HG03354 (cell line): ENCODE results near the gene LSM8.
A peak's percentile ranks its signal among the peaks of the same experiment; 100 is the strongest.
"Not testable (repeated sequence)": the region's sequence is repeated elsewhere in the genome, so short reads cannot be mapped to it uniquely, and the experiment has no call there.

Source experiments
- ATAC-seq: cut with Tn5 transposase; IDR thresholded peaks from one replicate; pipeline ENCODE4 v1.9.1; 2021; ENCODE audit warnings: mild to moderate bottlenecking; ENCODE audit not compliant: unreplicated experiment, poor library complexity, severe bottlenecking

The LSM8 gene

GRCh38 chr7:118183786-118184564, at the start of gene LSM8:
Gene LSM8 (plus strand): TSS chr7:118184164. CDS start chr7:118184224, 60 bp downstream.
- peak; percentile 98 for ATAC-seq

DNA sequence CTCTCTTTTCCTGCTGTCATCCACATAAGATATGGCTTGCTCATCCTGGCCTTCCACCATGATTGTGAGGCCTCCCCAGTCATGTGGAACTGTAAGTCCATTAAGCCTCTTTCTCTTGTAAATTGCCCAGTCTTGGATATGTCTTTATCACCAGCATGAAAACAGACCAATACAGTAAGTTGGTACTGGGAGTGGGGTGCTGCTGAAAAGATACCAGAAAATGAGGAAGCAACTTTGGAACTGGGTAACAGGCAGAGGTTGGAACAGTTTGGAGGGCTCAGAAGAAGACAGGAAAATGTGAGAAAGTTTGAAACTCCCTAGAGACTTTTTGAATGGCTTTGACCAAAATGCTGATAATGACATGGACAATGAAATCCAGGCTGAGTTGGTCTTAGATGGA, 49.5 kb upstream of the LSM8 start:
- not testable (repeated sequence) for ATAC-seq

DNA sequence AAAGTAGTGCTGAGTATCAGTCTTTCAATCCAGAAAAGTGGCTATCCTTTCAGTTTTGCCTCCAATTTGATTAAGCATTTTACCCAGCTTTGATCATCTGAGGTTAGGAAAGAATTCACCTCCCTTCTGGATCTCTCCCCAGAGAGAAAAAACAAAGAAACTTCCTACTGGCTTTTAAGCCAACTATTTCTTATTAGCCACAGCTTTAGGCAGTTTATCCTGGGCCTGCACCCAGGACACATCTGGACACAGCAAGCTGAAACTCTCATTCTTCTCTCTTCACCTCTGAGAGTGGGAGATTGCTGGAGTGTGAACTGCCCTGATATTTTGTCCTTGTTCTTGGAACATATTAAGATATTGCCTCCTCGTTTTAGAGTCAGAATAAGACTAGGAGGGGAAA, 43.5 kb upstream of the LSM8 start:
- no peak for ATAC-seq

DNA sequence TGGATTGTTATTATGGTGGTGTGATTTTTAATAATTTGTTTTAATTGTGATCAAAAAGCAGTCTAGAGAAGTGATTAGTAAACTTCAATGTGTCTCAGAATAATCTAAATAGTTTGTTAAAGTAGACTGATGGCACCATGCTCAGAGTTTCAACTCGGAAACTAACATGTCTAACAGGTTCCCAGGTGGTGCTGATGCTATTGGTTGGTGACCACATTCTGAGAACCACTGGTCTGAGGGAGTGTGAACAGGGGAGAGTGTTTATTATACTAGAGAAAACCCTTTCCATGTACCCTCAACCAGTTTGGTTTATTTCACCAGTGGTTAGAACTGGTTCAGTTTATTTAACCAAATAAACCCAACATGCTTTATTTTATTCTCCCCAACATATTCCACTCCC, 42.0 kb upstream of the LSM8 start:
- ATAC-seq = no peak

GRCh38 chr7:118148930-118149329, 35.0 kb upstream of the LSM8 start:
- no peak for ATAC-seq

DNA sequence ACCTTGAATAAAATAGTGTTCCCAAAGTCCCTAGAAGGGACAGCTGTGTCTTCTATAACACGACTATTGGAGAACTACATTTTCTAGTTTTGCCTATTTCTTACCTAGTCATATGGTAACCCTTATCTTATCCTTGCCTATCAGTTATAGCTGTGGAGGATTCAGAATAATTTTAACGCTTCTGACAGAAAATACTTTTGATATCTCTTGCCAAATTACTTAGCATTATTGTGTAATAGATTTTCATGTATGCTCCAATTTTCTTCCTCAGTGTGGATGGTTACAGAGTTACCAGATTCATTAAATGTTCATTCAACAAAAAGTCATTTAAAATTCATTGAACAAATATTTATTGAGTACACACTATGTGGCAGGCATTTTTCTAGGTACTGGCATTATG, 34.6 kb upstream of the LSM8 start:
- ATAC-seq = no peak

- ATAC-seq = no peak
Measured at GRCh38 chr7:118151671-118152070, 32.3 kb upstream of the LSM8 start.

- no peak for ATAC-seq
Measured at GRCh38 chr7:118152149-118152548, 31.8 kb upstream of the LSM8 start.

GRCh38 chr7:118152654-118153053, 31.3 kb upstream of the LSM8 start:
- ATAC-seq = no peak

DNA sequence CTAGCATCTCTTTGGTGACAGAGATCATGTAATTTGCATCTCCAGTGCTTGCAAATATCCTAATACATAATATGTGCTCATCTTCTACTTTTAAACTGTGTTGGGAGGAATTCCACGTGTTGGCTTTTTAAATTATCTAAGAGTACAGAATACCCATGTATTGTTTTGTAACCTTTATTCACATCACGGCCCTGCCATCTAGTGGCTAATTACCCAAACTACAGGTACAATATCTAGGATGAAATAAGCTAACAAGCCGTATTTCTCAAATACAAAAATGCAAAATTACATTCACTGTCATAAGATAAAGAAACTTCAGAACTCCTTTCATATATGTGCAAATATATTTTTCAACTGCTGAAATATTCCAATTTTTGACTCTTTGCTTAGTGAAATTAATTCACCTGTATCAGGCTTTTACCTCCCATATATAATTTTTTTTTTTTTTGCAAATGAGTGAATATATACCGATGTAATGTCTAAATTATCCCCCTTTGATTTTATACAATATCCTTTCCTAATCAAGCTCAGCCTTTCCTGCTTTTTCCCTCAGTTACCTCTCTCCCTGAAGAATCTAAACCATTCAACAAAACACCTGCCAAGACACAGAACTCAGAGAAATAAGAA, 30.3 kb upstream of the LSM8 start:
- ATAC-seq = peak; percentile 61

DNA sequence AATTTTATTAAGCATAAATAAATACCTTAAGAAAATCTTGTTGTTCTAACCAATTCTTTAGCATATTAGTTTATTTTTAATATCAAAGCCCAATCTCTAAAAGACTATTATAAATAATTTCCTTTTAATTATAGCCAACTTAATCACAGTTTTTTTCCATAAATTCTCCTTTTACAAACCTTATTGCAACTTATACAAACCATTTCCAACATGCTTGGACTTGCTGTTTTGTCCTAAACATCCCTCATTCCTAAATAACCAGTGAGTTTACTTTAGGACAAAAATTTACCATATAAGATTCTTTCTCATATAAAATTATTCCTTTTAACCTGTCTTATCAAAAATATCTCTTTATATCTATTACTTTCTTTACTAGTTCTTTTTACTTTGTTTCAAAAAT, 25.2 kb upstream of the LSM8 start:
- ATAC-seq = no peak

DNA sequence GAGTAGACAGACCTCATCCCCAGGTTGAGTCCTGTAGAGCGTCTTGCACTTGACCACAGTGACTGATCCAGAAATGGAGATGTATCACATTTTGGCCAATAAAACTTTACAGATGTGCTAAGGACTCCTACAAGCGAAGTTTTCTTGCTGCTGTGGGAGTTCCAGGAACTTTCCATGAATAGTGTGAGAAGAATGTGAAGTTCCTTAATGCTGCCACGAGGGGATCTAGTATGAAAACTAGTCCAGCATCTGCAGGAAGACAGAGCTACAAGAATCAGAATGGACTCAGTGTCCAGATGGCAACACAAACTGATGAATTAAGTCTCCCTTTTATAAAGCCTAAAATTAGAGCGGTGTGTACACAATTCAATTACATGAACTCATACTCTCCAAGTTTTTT, 14.8 kb upstream of the LSM8 start:
- no peak for ATAC-seq

DNA sequence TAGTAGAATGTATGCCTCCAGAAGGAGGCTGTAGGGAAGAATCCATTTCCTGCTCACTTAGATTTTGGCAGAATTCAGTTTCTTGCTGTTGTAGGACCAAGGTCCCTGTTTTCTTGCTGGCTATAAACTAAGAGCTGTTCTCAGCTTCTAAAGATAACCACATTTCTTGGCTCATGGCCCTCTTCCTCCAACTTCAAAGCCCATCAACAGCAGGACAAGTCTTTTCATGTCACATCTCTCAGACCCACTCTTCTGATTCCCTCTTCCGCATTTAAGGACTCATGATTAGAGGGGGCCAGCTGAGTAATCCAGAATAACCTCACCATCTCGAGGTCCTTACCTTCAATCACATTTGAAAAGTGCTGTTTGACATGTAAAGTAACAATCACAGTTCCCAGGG, 8.2 kb upstream of the LSM8 start:
- no peak for ATAC-seq

GRCh38 chr7:118179191-118179590, 4.8 kb upstream of the LSM8 start:
- ATAC-seq = no peak

DNA sequence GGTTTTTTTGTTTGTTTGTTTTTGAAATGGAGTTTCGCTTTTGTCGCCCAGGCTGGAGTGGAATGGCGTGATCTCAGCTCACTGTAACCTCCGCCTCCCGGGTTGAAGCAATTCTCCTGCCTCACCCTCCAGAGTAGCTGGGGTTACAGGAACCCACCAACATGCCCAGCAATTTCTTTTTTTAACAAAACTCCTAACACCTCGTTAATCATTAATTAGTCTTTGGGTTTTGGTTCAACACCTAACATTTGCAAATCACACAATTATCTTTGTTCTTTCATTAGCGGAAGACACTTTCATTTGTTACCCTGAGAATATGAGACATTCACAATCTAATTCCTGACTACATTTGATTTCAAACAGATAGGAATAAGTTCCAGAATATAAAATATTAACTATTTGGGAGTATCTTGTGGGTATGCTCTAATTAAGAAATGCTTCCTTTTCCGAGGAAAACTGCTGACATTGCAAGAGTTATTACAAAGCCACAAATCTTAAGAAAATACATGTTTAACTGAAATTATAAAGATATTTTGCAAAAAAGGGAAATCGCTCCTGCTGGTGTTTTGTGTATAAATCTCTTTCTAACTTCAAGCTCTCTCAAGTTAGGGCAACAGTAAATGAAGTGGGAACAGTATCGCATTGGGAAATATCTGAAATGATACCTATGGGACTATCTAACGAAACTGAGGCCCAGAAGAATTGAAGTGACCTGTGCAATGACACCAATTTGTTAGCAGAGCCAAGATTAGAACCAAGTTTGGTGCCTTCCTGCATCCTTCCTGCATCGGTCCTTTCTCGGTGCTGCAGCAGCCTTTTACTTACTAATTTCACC, 1.2 kb upstream of the LSM8 start:
- peak; percentile 8 for ATAC-seq

GRCh38 chr7:118183428-118183785, 557 bp upstream of the LSM8 start:
- peak; percentile 9 for ATAC-seq

DNA sequence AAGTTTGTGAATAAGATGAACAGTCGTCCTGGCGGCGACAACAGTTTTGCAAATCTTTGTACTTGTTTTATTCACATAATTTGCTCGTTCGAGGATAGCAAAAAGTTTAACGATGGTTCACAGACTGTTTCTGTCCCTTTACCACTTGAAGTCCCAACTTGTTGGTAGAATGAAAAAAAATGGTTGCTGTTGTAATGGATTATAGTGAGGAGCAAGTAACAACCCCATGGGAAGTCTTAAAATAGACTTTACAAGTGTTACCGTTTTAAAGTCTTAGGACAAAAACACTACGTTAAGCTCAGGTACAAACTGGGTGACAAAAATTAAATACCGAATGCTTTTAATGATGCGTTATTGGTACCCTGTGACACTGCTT, 589 bp downstream of the LSM8 start:
- ATAC-seq = no peak

GRCh38 chr7:118185163-118185860, 1.3 kb downstream of the LSM8 start:
- no peak for ATAC-seq

GRCh38 chr7:118186501-118186900, 2.5 kb downstream of the LSM8 start:
- ATAC-seq = no peak

GRCh38 chr7:118194571-118194970, 10.6 kb downstream of the LSM8 start:
- ATAC-seq = no peak
